GM21786 (cell line): ENCODE measurements around the gene KCNH1.

ENCODE experiments used
- ATAC-seq: cut with Tn5 transposase; IDR thresholded peaks from one replicate; pipeline ENCODE4 v1.9.1; 2021; ENCODE audit not compliant: unreplicated experiment

The KCNH1 gene

GRCh38 chr1:210817385-210818275, 316.3 kb downstream of the KCNH1 start:
- ATAC-seq, result no peak

DNA sequence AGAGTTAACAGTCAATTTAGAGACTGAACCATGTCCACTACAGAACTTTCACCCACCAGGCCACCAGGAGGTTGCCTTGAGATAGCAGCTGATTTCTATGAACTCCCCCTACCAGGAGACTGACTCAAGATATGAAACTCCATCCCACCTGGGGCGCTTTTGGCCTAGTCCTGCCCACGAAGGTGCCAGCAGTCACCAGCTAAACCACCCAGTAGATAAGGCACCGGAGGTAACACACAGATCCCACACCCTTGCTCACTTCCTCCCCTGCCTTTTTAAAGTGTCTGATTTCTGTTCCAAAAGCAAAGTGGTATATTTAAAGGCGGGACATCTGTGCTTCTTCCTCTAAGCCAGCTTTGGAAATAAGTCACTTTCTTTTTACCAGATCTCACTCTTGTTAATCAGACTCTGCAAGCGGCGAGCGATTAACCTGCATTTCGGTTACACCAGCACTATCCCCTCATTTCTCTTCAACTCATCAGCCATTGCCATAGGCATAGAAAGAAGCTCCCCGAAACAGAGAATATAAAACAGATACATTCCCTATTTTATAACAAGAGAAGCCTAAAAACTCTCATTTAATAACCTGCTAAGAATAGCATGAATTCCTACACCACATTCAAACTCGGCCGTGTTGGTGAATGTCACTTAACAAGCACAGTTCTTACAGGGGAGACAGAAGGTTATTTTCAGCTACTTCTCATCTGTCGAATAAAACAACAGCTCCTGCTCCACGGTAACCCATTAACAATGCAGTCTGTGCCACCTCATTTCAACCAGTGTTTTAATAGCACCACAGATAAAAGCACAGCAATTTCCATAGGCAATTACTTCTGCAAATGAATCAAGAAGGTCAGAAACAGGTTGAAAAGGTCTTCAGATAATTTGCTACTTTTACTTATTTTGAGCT, 318.1 kb downstream of the KCNH1 start:
- no peak for ATAC-seq

DNA sequence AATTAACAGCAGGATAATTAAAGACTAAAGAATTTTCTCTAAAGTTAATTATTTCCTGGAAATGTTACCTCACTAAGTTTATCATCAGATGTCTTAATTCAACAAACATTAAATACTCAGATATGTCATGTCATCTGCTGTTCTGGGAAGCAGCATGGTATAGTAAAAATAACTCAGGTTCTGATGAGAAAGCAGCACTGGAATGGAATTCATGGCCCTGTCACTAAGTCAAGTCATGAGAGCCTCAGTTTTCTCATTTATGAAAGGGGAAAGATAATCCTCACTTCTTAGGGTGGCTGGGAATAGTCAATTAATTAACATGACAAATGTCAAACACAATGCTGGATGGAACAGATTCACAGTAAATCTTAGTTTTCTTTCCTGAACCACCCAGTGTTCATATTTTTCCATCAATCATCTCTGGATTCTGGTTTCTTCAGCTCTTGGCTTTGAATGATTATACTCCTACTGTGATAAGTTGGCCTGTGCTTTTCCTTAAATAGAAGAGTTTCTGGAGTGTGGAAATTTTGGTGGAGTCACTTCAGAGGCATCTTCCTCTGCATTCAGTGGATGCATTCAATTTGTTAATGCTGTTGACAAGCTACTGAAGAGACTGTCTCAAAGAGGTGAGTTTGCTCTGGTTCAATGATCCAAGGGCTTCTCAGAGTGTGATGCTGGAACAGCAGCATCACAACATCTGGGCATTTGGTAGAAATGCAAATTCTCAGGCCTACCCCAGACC, 319.4 kb downstream of the KCNH1 start:
- no peak for ATAC-seq

- ATAC-seq, result no peak
Measured at GRCh38 chr1:210801501-210801900, 332.4 kb downstream of the KCNH1 start.

DNA sequence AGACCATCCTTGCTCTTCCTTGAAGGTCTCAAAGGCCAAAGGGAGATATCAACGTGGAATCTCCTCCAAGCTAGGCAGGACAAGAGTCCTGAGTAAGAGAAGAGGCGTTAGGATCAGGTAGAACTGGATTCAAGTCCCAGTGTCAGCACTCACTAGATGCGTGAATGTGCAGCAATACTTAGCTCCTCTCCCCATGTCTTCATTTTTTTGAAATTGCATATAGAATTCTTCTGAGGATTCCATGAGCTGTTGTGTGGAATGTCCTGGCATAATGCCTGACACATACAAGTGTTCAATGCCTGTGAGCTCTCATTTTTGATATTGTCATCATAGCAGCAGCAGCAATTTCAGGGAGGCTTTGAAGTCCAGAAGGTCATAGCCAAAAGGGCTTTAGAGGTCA, 333.2 kb downstream of the KCNH1 start:
- ATAC-seq, result no peak

DNA sequence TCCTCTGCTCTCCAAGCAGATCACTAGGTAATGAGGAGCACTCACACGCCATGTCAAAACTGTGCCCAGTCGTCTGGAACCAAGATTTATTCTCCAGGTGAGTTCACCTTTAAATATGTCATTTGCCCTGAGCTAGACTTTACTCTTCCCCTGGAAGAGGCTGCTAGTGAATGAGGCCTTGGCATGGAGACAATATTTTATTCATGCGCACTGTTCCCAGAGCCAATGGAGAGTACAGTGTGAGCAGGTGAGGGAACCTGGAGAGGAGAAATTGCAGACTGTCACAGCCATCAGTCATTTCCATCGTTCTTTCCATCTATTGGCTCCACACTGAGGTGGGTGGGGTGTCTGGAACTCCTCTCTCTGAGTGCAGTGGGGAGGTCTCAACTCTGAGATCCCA, 333.6 kb downstream of the KCNH1 start:
- ATAC-seq, result no peak

- ATAC-seq, result no peak
Measured at GRCh38 chr1:210797422-210797821, 336.5 kb downstream of the KCNH1 start.

- ATAC-seq, result no peak
Measured at GRCh38 chr1:210796421-210796820, 337.5 kb downstream of the KCNH1 start.

DNA sequence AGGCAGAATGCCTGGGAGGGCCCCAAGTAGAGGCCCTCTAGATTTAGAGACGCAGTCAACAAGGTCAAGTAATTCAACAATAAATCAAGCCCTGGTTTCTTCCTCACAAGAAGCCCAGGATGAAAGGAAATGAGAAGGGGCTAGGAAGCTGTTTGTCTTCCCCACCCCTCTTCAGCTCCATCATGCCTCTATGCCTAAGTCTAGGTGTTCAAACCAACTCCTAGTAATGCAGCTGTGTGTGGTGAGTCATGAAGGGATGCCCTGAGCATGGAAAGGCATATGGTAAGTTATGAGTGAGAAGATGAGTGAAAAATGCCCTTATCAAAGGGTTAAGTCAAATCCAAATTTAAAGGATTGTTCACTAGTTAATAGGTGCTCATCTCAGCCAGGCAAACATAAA, 339.5 kb downstream of the KCNH1 start:
- ATAC-seq, result no peak

DNA sequence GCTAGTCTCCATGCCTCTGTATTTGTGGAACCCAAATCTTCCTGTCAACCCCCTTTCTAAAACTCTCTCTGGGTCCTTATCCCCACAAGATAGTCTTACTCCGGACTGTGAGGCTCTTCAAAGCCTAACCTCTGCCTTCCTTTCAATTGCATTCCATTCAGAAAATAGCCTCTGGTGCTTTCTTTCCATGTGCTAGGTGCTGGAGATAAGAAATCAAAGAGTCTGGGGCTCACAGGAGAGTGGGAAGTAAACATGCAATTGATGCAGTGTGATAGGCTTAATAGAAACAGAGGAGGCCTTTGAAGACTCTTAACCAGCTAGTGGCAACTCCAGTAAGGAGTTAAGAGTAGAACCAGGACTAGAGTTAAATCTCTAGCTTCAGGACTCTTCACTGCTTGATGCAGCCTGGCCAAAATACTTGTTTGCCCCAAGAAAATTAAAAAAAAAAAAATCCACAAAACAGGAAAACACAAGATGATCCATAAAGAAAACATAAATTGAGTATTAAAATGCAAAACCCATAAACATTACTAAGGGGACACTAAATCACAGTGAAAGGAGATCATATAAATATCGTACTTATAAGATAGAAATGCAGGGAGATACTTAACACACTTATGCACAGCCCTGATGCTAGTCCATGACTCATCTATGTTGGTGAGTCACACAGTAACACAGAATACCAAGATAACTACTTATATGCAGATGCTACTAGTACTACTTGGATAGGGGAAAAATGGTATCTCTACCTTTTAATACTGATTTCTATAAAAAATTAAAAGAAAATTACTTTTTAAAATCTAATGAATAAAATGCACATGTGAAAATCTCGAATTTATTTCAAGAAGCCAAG, 341.5 kb downstream of the KCNH1 start:
- no peak for ATAC-seq

GRCh38 chr1:210790196-210790595, 343.8 kb downstream of the KCNH1 start:
- no peak for ATAC-seq

- ATAC-seq, result no peak
Measured at GRCh38 chr1:210787800-210788199, 346.1 kb downstream of the KCNH1 start.

GRCh38 chr1:210786546-210786945, 347.4 kb downstream of the KCNH1 start:
- no peak for ATAC-seq

DNA sequence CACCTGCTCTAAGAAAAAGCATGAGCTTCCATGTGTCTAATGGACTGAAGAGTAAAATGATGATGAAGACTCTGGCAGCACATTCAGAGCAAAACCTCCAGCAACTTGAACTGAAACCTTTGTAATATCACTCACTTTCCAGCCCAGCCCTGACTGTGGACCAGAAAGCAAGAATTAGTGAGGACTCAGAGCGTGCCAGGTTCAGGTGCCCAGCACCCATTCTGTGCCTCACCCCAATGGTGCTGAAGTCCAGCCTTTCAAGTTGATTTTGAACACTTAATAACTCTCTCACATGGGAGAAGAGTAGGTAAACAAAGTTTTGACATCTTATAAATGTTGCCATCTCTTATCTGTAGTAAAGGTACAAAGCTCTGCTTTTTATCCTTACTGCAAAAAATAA, 350.0 kb downstream of the KCNH1 start:
- no peak for ATAC-seq

GRCh38 chr1:210781652-210782051, 352.3 kb downstream of the KCNH1 start:
- no peak for ATAC-seq

GRCh38 chr1:210779269-210779668, 354.7 kb downstream of the KCNH1 start:
- no peak for ATAC-seq

- ATAC-seq, result no peak
Measured at GRCh38 chr1:210777914-210778313, 356.0 kb downstream of the KCNH1 start.

DNA sequence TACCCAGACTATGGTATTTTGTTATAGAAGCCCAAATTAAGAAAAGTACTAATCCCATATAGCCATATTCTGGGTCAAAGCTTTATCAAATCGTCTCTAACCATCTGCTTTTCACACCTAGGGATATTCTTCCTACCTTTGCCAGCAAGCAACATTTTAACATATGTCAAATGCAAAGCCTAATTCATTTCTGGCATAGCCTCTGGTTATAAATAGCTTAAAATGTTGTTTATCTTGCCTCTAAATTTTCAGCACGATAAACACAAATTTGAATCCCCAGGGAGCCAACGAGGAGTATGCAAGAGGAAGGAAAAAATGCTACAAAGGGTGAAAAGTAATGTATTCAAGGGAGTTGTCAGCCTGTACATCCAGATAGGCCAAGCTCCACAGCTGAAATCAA, 357.2 kb downstream of the KCNH1 start:
- ATAC-seq, result no peak

- ATAC-seq, result no peak
Measured at GRCh38 chr1:210775289-210775688, 358.7 kb downstream of the KCNH1 start.

DNA sequence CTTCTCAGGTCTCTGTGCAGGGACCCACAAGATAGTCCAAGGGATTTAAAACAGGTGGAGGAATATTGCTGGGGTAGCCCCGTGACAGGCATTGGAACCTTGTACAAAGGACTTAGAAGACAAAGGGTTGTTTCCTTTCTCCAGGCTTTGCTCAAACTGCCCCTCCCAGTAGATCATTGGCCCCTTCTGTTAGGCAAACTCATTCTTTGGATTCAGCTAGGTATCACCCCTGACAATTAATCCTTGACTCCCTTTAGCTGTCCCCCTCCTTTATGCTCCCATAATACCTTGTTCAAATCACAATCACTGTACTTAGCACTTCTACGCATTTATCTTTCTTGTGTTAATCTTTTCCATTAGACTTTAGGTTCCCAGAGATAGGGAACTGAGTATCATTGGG, 360.5 kb downstream of the KCNH1 start:
- ATAC-seq, result no peak
